Suprapubic skin (tissue), 4 donors: ENCODE results near the gene SPINK5. TPM values are rescaled to one million over a fixed set of nuclear protein-coding genes. Genes with fewer than 3 reads are reported as not detected.
A peak's percentile ranks its signal among the peaks of the same experiment; 100 is the strongest.

ENCODE experiments used
- DNase-seq, 2 donors: peaks; one replicate each; pipeline ENCODE4 v3.0.0-alpha.2; 2019; ENCODE audit warnings: low spot score in 2 of 2
- H3K27ac ChIP-seq: fragments of 200-600 bp; sonication (generic); one replicate; pipeline ENCODE4 v1.5.1; 2019
- H3K27me3 ChIP-seq: fragments of 200-600 bp; sonication (generic); one replicate; pipeline ENCODE4 v1.5.1; 2019
- H3K36me3 ChIP-seq: fragments of 200-600 bp; sonication (generic); one replicate; pipeline ENCODE4 v1.5.1; 2019
- H3K4me1 ChIP-seq: fragments of 200-600 bp; sonication (generic); one replicate; pipeline ENCODE4 v1.5.1; 2019
- H3K4me3 ChIP-seq: fragments of 200-600 bp; sonication (generic); one replicate; pipeline ENCODE4 v1.5.1; 2019; ENCODE audit warnings: mild to moderate bottlenecking
- H3K9me3 ChIP-seq: fragments of 200-600 bp; sonication (generic); one replicate; pipeline ENCODE4 v1.5.1; 2019
- EP300 ChIP-seq: sonication (generic); formaldehyde crosslinking; IDR thresholded peaks from one replicate; pipeline ENCODE4 v1.6.1; 2017; ENCODE audit warnings: antibody characterized with exemption
- POLR2A ChIP-seq, 2 donors: fragments of 450-650 bp; IDR thresholded peaks; one replicate each; pipeline ENCODE4 v1.6.1; 2017; ENCODE audit warnings: antibody characterized with exemption in 2 of 2, mild to moderate bottlenecking in 2 of 2, moderate library complexity in 2 of 2
- POLR2AphosphoS5 ChIP-seq, 3 donors: sonication (generic); formaldehyde crosslinking; IDR thresholded peaks; one replicate each; pipeline ENCODE4 v1.6.1; 2017; ENCODE audit warnings: antibody characterized with exemption in 3 of 3
- WGBS: methylation state at CpG from one replicate; pipeline ENCODE4 v1.1.5; 2018; 5-methylcytosine and 5-hydroxymethylcytosine counted together
- total RNA-seq, 4 donors: library from RNA; depleted of rRNA; stranded (reverse); fragments of >200 nt; gene quantifications; one replicate each; pipeline ENCODE4 v1.1.0, GENCODE V29; 2016
- TF ChIP-seq, protein P1 (sequence below), 2 donors: fragments of 200-600 bp in 1 of 2; fragments of 450-650 bp in 1 of 2; sonication (generic) in 1 of 2; IDR thresholded peaks; one replicate each; pipeline ENCODE4 v1.5.1; 2016 to 2019; ENCODE audit warnings: antibody characterized with exemption in 2 of 2, mild to moderate bottlenecking in 1 of 2, moderate library complexity in 1 of 2

SPINK5 gene
- total RNA-seq, 4 donors from 2014 or later, result 172 to 373 (median 245) TPM

DNA sequence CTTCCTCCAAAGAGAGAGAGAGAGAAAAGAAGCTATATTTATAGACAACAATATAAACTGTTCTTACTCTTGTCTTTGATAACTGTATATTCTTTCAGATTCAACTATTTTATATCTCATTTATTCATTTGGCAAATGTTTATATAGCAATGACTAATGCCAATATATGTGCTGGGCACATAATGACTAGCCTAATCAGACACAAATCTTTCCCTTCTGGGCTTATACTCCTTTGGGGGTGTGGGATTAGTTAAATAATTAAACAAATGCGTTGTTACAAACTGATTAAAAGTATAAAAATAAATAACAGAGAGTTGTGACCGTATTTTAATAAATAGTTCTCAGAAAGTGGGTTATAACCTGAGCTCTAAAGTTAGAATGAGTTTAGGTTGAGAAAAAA, 108.6 kb downstream of the SPINK5 start:
- no peak for DNase-seq
- TF ChIP-seq EP300 (no peak), POLR2AphosphoS5 (IDR thresholded peaks at IDR 0.05) (no peak), POLR2A (IDR thresholded peaks at IDR 0.05) (no peak)
- TF ChIP-seq, protein P1, sequence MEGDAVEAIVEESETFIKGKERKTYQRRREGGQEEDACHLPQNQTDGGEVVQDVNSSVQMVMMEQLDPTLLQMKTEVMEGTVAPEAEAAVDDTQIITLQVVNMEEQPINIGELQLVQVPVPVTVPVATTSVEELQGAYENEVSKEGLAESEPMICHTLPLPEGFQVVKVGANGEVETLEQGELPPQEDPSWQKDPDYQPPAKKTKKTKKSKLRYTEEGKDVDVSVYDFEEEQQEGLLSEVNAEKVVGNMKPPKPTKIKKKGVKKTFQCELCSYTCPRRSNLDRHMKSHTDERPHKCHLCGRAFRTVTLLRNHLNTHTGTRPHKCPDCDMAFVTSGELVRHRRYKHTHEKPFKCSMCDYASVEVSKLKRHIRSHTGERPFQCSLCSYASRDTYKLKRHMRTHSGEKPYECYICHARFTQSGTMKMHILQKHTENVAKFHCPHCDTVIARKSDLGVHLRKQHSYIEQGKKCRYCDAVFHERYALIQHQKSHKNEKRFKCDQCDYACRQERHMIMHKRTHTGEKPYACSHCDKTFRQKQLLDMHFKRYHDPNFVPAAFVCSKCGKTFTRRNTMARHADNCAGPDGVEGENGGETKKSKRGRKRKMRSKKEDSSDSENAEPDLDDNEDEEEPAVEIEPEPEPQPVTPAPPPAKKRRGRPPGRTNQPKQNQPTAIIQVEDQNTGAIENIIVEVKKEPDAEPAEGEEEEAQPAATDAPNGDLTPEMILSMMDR (IDR thresholded peaks at IDR 0.05), result no peak
- Histone ChIP-seq H3K9me3 (no peaks in the 10 kb centered on the region), H3K27me3 (no peaks in the 10 kb centered on the region), H3K36me3 (no peaks in the 10 kb centered on the region), H3K27ac (no peak overlapping the region), H3K4me1 (no peaks in the 10 kb centered on the region), H3K4me3 (no peak overlapping the region)
- WGBS, result 54% methylated on average over 2 of the region's 2 CpGs

DNA sequence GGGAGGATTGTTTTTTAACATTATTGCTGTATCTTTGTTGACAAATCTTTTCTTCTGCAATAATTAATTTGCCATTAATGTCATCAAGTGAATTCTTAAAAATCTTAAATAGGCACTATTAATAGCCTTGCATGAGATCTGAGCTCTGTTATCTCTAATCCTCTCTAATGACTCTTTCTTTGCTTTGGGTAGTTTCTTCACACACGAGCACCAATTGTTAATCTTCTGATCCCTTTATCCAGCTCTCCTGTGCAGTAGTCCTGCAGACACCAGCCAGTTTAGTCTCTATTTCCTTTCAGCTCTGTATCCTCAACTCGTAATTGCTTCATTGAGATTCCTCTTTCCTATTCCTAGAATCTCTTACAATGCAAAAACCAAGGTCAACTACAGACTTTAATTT, 112.7 kb downstream of the SPINK5 start:
- Histone ChIP-seq H3K27ac (no peak overlapping the region), H3K36me3 (no peaks in the 10 kb centered on the region), H3K27me3 (no peaks in the 10 kb centered on the region), H3K9me3 (no peaks in the 10 kb centered on the region), H3K4me3 (no peak overlapping the region), H3K4me1 (no peaks in the 10 kb centered on the region)
- no peak for DNase-seq
- 51% methylated on average over 2 of the region's 2 CpGs for WGBS
- no peak for TF ChIP-seq POLR2A (IDR thresholded peaks at IDR 0.05)

DNA sequence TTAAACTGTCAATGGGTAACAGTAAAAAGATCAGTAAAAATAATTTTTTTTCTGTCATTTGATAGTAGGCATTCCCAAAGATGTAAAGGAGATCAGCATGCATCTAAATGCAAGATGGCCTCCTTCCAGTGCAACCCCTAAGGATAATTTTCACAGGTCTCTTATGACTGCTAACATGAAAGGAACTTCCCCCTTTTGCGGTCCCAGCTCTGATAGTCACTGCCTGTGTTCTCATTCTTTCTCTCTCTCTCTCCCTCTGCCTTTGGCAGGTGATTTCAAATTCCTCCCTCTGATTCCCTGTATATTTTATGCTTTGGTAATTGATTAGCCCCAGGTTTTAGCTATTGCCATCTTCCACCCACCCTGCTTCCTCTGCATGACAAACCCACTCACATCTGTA, 113.4 kb downstream of the SPINK5 start:
- no peak for DNase-seq
- Histone ChIP-seq H3K9me3 (no peaks in the 10 kb centered on the region), H3K27ac (no peak overlapping the region), H3K4me3 (no peak overlapping the region), H3K36me3 (no peaks in the 10 kb centered on the region), H3K4me1 (no peaks in the 10 kb centered on the region), H3K27me3 (no peaks in the 10 kb centered on the region)
- TF ChIP-seq POLR2A (IDR thresholded peaks at IDR 0.05) (no peak), POLR2AphosphoS5 (IDR thresholded peaks at IDR 0.05) (no peak), EP300 (no peak)
- TF ChIP-seq, protein P1 (IDR thresholded peaks at IDR 0.05), result no peak
- WGBS, result 71% methylated on average over 1 of the region's 1 CpG

DNA sequence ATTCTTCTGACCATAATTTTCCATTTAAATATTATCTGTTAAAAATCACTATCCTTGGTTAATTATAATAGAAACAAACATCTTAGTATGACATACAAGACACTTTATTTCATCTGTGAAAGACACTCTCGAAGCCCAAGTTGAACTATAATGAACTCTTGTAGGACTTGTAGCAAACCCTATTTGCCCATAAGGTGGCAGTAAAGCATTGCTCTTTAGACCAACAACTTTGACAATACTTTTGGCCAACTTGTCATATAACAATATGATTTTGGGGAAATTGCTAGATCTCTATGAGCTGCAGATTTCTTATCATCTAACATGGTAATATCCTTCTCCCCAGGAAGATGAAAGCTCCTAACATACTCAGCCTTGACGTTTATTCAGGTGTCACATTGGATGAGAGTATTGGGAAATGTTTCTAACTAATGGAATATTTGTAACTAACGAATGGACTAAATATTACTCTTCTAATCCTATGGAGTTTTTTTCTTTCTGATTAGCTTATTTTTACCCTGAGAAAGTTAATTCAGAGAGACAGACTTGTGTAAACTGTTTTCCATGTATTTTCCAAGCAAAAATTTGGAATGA, 115.5 kb downstream of the SPINK5 start:
- TF ChIP-seq, protein P1 (IDR thresholded peaks at IDR 0.05), result peak; percentile 41 to 51
- no peak for TF ChIP-seq POLR2AphosphoS5 (IDR thresholded peaks at IDR 0.05)
- H3K4me1 ChIP-seq, result no peaks in the 10 kb centered on the region
- no peak for DNase-seq
- 33% methylated on average over 3 of the region's 3 CpGs for WGBS
- H3K36me3 ChIP-seq, result no peaks in the 10 kb centered on the region
- no peak overlapping the region for H3K4me3 ChIP-seq
- H3K27ac ChIP-seq, result no peak overlapping the region
- H3K9me3 ChIP-seq, result no peaks in the 10 kb centered on the region
- H3K27me3 ChIP-seq, result no peaks in the 10 kb centered on the region

DNA sequence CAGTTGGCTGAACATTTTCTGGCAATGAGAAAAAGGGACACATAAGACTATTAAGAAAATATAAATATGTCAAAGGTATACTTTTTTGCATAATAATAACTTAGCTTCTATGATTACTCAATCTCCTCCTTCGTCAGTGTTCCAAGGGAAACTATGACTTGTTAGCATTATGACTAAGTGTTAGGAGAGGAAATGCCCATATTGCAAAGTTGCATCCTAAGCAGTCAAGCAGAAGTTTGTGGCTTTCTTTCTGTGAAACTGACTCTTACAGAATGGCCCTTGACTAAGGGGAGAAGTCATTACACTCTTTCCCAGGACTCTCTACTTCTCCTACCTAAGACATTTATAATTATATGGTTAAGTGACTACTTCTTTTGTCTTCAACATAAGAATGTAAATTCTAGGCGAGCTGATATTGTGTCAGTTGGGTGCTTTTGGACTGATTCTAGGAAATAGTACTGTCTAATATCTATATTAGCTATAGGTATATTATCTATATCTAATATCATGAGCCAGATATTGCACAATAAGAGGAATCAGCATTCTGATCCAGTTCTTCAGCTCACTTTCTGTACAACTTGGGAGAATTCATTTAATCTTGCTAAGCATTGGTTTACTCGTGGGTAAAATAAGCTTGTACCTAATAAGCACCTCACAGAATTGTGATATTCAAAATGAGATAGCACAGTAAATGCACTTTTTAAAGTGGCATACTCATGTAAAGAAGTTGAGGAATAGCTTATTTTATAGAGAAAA, 122.6 kb downstream of the SPINK5 start:
- DNase-seq, result no peak
- no peak for TF ChIP-seq POLR2AphosphoS5 (IDR thresholded peaks at IDR 0.05)
- no peak for TF ChIP-seq POLR2A (IDR thresholded peaks at IDR 0.05)
- TF ChIP-seq, protein P1 (IDR thresholded peaks at IDR 0.05), result no peak
- no peak for TF ChIP-seq EP300
- no peaks in the 10 kb centered on the region for H3K4me1 ChIP-seq
- WGBS, result 67% methylated on average over 3 of the region's 3 CpGs
- H3K27ac ChIP-seq, result no peak overlapping the region
- H3K4me3 ChIP-seq, result no peak overlapping the region
- H3K9me3 ChIP-seq, result no peaks in the 10 kb centered on the region
- H3K27me3 ChIP-seq, result no peaks in the 10 kb centered on the region
- H3K36me3 ChIP-seq, result no peaks in the 10 kb centered on the region

Other genes starting within 250 kb of the SPINK5 start
- 10 to 100 TPM in 1 of 4 donors, 1 to 10 TPM in 1, not detected in 2; 2.5 to 64.5 TPM for gene SPINK1, start 232.3 kb upstream of the SPINK5 start, total RNA-seq
- not detected for gene SCGB3A2, start 185.3 kb upstream of the SPINK5 start, total RNA-seq
- 100 to 1,000 TPM in 2 of 4 donors, 10 to 100 TPM in 2; 28.2 to 130 (median 86.4) TPM for gene C5orf46, start 157.4 kb upstream of the SPINK5 start, total RNA-seq
- gene SPINK14, start 104.6 kb downstream of the SPINK5 start, total RNA-seq, result not detected
- 1 to 10 TPM in 1 of 4 donors, not detected in 3; 2.3 TPM for gene SPINK6, start 139.1 kb downstream of the SPINK5 start, total RNA-seq
- gene MARCOL, start 174.5 kb downstream of the SPINK5 start, total RNA-seq, result not detected
- under 1 TPM in 1 of 4 donors, not detected in 3; 0.55 TPM for gene SPINK13, start 204.8 kb downstream of the SPINK5 start, total RNA-seq
- 10 to 100 TPM in 2 of 4 donors, 1 to 10 TPM in 1, not detected in 1; 4.8 to 86.5 (median 22.9) TPM for gene SPINK7, start 248.4 kb downstream of the SPINK5 start, total RNA-seq